ENCODE measurements around the gene CCDC91.

- no peak for TF ChIP-seq POLR2A (IDR thresholded peaks at IDR 0.05)
- TF ChIP-seq CTCF (IDR thresholded peaks at IDR 0.05): no peak
These were observed 123.4 kb downstream of the CCDC91 start for GRCh38 chr12:28313631-28314030.
